GM12874 (cell line): Measurements from ENCODE around the gene PDGFC.

Experiments
- TF ChIP-seq, protein P1 (sequence below): IDR thresholded peaks from 2 replicates; pipeline ENCODE4 v1.5.1; 2011; ENCODE audit warnings: low read depth, mild to moderate bottlenecking, control low read depth, low read length, moderate library complexity; ENCODE audit not compliant: insufficient read depth

The PDGFC gene

DNA sequence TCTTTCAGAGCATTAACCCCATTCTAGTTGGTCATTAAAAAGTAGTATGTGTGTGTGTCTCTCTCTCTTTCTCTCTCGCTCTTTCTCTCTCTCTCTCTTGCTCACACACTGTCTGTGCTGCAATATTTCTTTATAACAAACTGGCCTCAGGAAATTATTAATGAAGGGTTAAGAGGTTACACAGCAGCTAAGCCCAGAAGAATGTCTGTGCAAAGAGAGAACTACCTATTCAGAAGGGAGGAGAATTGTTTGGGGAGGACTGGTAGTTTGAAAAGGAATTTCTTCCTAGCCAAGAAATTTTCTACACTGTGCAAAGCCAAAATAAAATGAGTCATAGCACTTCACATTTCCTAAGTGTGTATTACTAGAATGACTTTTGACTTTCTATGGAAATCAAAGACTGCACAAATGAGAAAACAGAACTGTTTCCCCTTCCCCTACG is 22.2 kb downstream of the PDGFC start:
- TF ChIP-seq, protein P1, sequence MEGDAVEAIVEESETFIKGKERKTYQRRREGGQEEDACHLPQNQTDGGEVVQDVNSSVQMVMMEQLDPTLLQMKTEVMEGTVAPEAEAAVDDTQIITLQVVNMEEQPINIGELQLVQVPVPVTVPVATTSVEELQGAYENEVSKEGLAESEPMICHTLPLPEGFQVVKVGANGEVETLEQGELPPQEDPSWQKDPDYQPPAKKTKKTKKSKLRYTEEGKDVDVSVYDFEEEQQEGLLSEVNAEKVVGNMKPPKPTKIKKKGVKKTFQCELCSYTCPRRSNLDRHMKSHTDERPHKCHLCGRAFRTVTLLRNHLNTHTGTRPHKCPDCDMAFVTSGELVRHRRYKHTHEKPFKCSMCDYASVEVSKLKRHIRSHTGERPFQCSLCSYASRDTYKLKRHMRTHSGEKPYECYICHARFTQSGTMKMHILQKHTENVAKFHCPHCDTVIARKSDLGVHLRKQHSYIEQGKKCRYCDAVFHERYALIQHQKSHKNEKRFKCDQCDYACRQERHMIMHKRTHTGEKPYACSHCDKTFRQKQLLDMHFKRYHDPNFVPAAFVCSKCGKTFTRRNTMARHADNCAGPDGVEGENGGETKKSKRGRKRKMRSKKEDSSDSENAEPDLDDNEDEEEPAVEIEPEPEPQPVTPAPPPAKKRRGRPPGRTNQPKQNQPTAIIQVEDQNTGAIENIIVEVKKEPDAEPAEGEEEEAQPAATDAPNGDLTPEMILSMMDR: no peak

DNA sequence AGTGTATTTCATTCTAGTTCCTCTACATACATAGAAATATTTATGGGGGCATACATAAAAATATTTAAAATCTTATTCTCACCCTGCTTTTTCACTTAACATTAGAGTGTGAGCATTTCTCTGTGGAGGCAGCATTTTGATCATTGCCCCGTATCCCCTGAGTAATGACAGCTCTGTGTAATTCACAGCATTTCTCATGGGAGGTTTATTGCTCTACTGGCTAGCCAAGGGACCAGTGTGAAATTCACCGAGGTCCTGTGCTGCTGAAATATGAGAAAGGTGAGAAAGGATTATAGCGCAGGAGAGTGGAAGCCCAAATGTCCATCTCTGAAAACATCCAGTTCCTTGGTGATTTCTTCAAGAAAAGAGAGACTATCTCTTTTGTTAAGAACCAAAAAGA is 22.9 kb downstream of the PDGFC start:
- TF ChIP-seq, protein P1: no peak

DNA sequence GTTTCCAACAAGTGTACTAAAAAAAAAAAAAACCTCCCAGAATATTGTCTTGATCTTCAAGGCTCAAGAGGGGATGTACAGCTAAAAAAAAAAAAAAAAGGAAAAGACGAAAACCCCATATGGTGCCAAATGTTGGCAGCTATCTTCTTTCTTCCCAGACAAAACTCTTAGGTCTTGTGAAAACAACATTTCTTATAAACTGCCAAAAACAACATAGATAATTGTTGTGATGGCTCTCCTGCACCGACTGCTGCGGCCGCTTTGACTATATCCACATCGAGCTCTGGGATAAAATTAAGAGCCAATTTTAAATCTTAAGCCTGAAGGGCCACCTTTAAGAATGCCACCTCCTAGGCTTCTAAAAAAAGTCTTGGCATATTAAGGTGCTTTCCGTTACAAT is 23.5 kb downstream of the PDGFC start:
- TF ChIP-seq, protein P1: no peak

DNA sequence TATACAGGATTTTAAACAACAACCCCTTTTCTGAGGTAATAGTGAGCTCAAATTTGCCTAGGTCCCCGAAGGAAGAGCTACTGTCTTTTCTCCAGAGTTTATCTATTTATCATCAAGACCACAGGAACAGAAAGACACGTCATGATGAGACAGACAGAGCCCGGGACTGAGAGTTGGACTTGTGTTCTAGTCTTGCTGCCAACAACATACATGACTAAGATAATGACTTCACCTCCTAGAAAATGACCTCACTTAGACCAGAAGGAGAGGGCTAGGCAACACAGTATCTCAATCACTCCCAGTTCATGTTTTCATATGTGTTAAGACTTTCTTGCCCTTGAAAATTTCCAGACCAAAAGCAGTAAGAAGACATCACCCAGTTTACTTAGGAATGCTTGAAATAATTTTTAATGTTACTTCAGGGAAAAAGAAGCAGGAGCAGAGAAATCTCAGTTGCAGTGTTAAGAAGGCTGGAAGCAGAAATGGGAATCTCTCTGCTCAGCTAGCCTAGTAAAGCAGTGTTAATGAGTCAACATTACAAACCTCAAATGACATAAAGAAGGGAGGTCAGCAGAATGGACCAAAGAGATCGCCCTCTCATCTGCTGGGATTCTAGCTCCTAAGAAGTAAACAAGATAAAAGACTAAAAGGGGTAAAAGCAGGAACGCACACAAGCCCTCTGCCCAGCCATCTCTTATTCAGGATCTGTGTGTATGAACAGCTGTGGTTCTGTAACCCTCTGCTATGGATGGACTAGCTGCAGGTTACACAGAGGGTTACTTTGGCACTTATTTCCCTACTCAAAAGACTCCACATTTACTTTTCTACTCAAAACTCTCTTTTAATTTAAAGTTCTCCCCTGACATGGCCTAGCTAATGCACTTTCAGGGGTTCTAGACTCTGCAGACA is 24.8 kb downstream of the PDGFC start:
- TF ChIP-seq, protein P1: no peak

DNA sequence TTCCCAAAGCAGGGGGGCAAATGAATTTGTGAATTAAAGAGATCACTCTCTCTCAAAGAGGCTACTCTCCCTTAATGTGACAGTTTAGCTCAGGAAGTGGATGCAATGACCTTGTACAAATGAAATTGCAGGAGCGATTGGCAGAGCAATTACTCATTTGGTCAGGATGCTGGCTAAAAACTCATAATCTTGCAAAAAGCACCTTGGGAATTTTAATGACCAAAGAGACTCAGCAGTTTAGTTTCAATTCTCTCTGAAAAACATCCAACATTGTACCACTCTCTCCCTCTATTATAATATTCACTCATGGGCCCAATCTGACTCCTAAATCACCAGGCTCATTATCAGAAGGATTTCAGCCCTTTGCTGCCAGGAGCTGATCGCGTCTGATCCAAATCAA is 26.1 kb downstream of the PDGFC start:
- TF ChIP-seq, protein P1: no peak

DNA sequence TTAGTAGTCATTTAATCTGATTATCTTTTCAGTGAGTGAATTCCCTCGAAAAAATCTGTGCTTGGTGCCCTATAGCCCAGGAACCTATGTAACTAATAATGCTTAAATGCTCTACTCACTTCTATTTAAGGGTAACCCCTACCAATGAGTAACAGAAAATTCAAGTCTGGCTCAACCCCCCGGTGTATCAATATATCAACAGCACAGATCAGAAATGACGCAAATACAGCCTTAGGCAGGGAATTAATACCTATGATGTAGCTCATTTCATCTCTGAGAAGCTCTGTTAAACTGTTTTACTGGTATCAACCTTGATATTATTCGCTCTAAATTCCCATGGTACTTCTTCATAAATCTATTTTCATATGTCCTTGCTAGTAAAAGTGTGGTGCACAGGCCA is 28.6 kb downstream of the PDGFC start:
- TF ChIP-seq, protein P1: no peak

DNA sequence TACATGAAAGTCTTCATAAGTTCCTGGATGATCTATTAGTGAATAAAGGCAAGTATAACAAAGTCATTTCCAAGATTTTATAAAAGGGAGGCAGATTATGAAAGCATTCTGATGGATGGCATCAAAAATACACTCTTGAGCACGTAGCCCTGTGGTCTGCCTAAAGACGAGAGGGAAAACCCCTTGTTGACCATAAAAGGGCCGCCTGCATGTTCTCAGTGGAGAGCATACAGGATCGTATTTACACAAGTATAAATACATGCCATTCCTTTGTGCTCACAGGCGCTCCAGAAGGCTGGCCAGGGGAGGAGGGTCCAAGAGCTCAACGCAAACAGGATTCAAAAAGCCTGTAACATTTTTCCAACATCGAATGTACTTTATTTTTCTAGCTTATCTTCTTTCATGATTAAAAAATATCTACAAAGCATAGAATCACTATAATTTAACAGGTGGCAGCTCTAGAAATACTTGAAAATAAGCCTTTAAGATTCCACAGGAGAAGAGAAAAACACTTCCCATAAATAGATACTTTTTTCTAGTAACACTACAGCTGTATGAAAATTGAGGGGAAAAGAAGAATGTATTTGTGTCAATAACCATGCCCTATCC is 29.6 kb downstream of the PDGFC start:
- TF ChIP-seq, protein P1: no peak
